ENCODE measurements around the gene CREBBP.

Gene CREBBP

GRCh38 chr16:3770530-3770929 is 110.0 kb downstream of the CREBBP start:
- TF ChIP-seq, protein P1, sequence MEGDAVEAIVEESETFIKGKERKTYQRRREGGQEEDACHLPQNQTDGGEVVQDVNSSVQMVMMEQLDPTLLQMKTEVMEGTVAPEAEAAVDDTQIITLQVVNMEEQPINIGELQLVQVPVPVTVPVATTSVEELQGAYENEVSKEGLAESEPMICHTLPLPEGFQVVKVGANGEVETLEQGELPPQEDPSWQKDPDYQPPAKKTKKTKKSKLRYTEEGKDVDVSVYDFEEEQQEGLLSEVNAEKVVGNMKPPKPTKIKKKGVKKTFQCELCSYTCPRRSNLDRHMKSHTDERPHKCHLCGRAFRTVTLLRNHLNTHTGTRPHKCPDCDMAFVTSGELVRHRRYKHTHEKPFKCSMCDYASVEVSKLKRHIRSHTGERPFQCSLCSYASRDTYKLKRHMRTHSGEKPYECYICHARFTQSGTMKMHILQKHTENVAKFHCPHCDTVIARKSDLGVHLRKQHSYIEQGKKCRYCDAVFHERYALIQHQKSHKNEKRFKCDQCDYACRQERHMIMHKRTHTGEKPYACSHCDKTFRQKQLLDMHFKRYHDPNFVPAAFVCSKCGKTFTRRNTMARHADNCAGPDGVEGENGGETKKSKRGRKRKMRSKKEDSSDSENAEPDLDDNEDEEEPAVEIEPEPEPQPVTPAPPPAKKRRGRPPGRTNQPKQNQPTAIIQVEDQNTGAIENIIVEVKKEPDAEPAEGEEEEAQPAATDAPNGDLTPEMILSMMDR (IDR thresholded peaks at IDR 0.05; ENCODE audit: low read depth, low read length), result no peak

DNA sequence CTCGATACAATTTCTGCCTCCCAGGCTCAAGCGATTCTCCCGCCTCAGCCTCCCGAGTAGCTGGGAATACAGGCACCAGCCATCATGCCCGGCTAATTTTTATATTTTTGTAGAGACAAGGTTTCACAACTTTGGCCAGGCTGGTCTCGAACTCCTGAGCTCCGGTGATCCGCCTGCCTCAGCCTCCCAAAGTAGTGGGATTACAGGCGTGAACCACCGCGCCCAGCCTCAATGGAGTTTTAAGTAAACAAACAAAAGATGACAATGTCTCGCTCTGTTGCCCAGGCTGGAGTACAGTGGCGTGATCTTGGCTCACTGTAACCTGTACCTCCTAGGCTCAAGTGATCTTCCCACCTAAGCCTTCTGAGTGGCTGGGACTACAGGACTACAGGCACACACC is 110.6 kb downstream of the CREBBP start:
- DNase-seq (ENCODE audit: low read depth in 2 of 2), result no peak
- H3K4me3 ChIP-seq (replicated peaks in 1 of 2; ENCODE audit: low read depth in 2 of 2, low read length in 2 of 2), result no peak overlapping the region
- TF ChIP-seq, protein P1 (IDR thresholded peaks at IDR 0.05; ENCODE audit: low read depth, low read length), result no peak

More at GRCh38 chr16:3770530-3770929, 110.0 kb downstream of the CREBBP start:
- DNase-seq (ENCODE audit: low read depth in 2 of 2), result no peak
- no peak overlapping the region for H3K4me3 ChIP-seq (replicated peaks in 1 of 2; ENCODE audit: low read depth in 2 of 2, low read length in 2 of 2)

GRCh38 chr16:3769013-3769412 is 111.5 kb downstream of the CREBBP start:
- no peak for DNase-seq (ENCODE audit: low read depth in 2 of 2)
- TF ChIP-seq, protein P1 (IDR thresholded peaks at IDR 0.05; ENCODE audit: low read depth, low read length), result no peak
- no peak overlapping the region for H3K4me3 ChIP-seq (replicated peaks in 1 of 2; ENCODE audit: low read depth in 2 of 2, low read length in 2 of 2)

- DNase-seq (ENCODE audit: low read depth in 2 of 2), result no peak
- TF ChIP-seq, protein P1 (IDR thresholded peaks at IDR 0.05; ENCODE audit: low read depth, low read length), result no peak
Observed at GRCh38 chr16:3767333-3767986, 113.1 kb downstream of the CREBBP start.

DNA sequence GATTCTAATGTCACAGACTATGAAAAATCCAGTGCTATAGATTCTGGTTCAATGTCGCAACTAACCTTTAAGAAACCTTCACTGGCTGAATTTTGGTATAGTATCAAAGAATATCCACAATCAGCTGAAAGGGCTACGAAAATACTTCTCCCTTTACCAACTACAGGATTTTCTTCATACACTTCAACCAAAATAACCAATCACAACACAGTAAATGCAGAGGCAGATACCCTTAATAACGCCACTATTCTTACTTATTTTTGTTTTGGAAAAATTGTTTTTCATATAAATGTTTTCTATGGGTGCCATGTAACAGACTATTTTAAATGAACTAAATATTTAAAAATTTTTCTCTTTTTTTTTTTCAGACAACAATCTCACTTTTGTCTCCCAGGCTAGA is 114.3 kb downstream of the CREBBP start:
- no peak for DNase-seq (ENCODE audit: low read depth in 2 of 2)
- no peak overlapping the region for H3K4me3 ChIP-seq (replicated peaks in 1 of 2; ENCODE audit: low read depth in 2 of 2, low read length in 2 of 2)
- TF ChIP-seq, protein P1 (IDR thresholded peaks at IDR 0.05; ENCODE audit: low read depth, low read length), result no peak

More at GRCh38 chr16:3767333-3767986, 113.1 kb downstream of the CREBBP start:
- no peak overlapping the region for H3K4me3 ChIP-seq (replicated peaks in 1 of 2; ENCODE audit: low read depth in 2 of 2, low read length in 2 of 2)

GRCh38 chr16:3764409-3764808 is 116.1 kb downstream of the CREBBP start:
- no peak for DNase-seq (ENCODE audit: low read depth in 2 of 2)
- TF ChIP-seq, protein P1 (IDR thresholded peaks at IDR 0.05; ENCODE audit: low read depth, low read length), result no peak
- H3K4me3 ChIP-seq (replicated peaks in 1 of 2; ENCODE audit: low read depth in 2 of 2, low read length in 2 of 2), result no peak overlapping the region

All from cardiac fibroblast (primary cell).